ENCODE results near the gene CYB561D2. TPM values are rescaled to one million over a fixed set of nuclear protein-coding genes. Genes with fewer than 3 reads are reported as not detected.

CYB561D2 gene
- total RNA-seq, 2 experiments from 2014 or later = 42.5 to 43.6 TPM

- ChIA-PET POLR2A (interaction anchor here (0.8 to 3.8 kb wide), 5 partner anchors 11 to 31 kb away, joined by 4 to 20 read pairs (median 4); partner anchors contain the start of genes HYAL3, IFRD2 and NAA80), CTCF (interaction anchor here (0.5 to 7.4 kb wide), 21 partner anchors 8 to 1931 kb away, joined by 3 to 113 read pairs (median 7); partner anchors contain the start of genes HYAL1, HYAL3, IFRD2 and LSMEM2)
- no peak overlapping the region for H3K4me3 Mint-ChIP-seq
- H3K27ac Mint-ChIP-seq = peak overlapping the region; percentile 43
- H3K36me3 Mint-ChIP-seq (ENCODE audit: low read depth) = peaks cover 21% of the 10 kb centered on the region
- ATAC-seq (no peak), DNase-seq (no peak)
- H3K27me3 Mint-ChIP-seq (ENCODE audit: low read depth) = no peaks in the 10 kb centered on the region
- no peaks in the 10 kb centered on the region for H3K9me3 Mint-ChIP-seq (ENCODE audit: insufficient read depth)
- H3K4me1 Mint-ChIP-seq (ENCODE audit: low read depth) = peaks cover 46% of the 10 kb centered on the region
Measured at GRCh38 chr3:50323614-50324199, 27.0 kb upstream of the CYB561D2 start.

- Mint-ChIP-seq H3K9me3 (ENCODE audit: insufficient read depth) (no peaks in the 10 kb centered on the region), H3K36me3 (ENCODE audit: low read depth) (peaks cover 21% of the 10 kb centered on the region), H3K4me3 (no peak overlapping the region), H3K4me1 (ENCODE audit: low read depth) (peaks cover 46% of the 10 kb centered on the region), H3K27ac (peak overlapping the region; percentile 24), H3K27me3 (ENCODE audit: low read depth) (no peaks in the 10 kb centered on the region)
- ChIA-PET CTCF (interaction anchor here (0.5 to 7.4 kb wide), 21 partner anchors 9 to 1930 kb away, joined by 3 to 113 read pairs (median 7); partner anchors contain the start of genes HYAL1, HYAL3, IFRD2 and LSMEM2), POLR2A (interaction anchor here (0.6 to 3.8 kb wide), 5 partner anchors 10 to 32 kb away, joined by 3 to 20 read pairs (median 4); partner anchors contain the start of genes HYAL3, IFRD2 and NAA80)
- ATAC-seq (peak; percentile 27), DNase-seq (peak; percentile 77)
Measured at GRCh38 chr3:50324351-50325112, 26.1 kb upstream of the CYB561D2 start.

DNA sequence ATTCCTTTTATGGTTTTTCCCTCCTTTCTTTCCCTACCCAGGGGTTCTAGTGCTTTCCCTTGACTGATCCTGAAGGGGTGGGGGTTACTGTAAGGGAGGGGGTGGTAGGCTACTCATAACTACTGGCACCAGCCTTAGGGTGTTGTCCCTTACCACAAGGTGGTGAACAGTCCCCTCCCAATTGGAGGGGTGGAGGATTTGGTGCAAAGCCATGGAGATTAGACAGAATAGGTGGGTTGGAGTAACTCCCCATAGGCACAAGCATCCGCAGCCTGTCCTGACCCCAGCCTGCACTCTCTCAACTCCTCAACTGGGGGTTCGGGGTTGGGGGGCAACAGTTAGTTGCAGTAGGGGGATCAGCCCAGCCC, 25.6 kb upstream of the CYB561D2 start:
- DNase-seq (no peak), ATAC-seq (no peak)
- Mint-ChIP-seq H3K4me1 (ENCODE audit: low read depth) (peaks cover 43% of the 10 kb centered on the region), H3K27me3 (ENCODE audit: low read depth) (no peaks in the 10 kb centered on the region), H3K9me3 (ENCODE audit: insufficient read depth) (no peaks in the 10 kb centered on the region), H3K27ac (no peak overlapping the region), H3K36me3 (ENCODE audit: low read depth) (peaks cover 25% of the 10 kb centered on the region), H3K4me3 (no peak overlapping the region)
- CTCF ChIA-PET = interaction anchor here (1.3 to 7.4 kb wide), 10 partner anchors 9 to 95 kb away, joined by 5 to 113 read pairs (median 10); partner anchors contain the start of genes HYAL1, HYAL3, IFRD2 and NAA80
- POLR2A ChIA-PET = no interaction called here

DNA sequence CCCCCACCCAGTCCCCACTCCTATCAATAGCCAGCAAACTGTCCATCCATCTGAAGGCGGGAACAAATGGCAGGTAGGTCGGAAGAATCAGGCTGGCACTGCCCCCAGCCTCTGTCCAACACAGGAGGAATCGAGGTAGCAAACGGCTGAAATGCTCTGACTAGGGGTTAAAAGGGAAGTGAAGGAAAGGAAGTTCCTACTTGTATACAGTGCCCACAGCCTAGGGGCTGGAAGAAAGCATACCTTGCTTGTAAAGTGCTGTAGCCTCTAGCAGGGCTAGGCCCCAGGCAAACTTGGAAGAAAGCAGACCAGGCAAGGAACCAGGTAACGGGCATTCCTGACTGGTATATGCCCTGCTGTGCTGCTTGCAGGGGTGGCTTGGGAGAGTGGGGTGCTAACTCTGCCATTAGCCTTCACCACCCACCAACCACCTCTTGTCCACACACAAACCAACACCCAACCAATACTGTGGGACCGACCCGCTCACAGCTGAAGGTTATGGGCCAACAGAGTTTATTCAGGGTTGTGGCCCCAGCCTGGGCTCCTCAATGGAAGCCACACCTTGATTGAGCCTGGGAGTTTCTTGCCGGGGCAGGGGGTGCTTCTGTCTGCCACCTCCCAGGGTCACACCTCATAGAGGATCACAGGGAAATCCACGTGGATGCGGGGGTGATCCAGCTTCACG, 25.0 kb upstream of the CYB561D2 start:
- no peak overlapping the region for H3K27ac Mint-ChIP-seq
- ChIA-PET CTCF (interaction anchor here (1.1 to 7.4 kb wide), 7 partner anchors 9 to 132 kb away, joined by 3 to 113 read pairs (median 11); partner anchors contain the start of genes HYAL1, HYAL3, IFRD2 and NAA80), POLR2A (interaction anchor here (0.6 kb wide), 1 partner anchor 69 kb away, joined by 3 read pairs; no protein-coding TSS in a partner anchor)
- no peak for ATAC-seq
- H3K4me3 Mint-ChIP-seq = no peak overlapping the region
- peaks cover 38% of the 10 kb centered on the region for H3K4me1 Mint-ChIP-seq (ENCODE audit: low read depth)
- no peaks in the 10 kb centered on the region for H3K9me3 Mint-ChIP-seq (ENCODE audit: insufficient read depth)
- H3K36me3 Mint-ChIP-seq (ENCODE audit: low read depth) = peaks cover 29% of the 10 kb centered on the region
- no peak for DNase-seq
- H3K27me3 Mint-ChIP-seq (ENCODE audit: low read depth) = no peaks in the 10 kb centered on the region

- Mint-ChIP-seq H3K36me3 (ENCODE audit: low read depth) (peaks cover 35% of the 10 kb centered on the region), H3K4me1 (ENCODE audit: low read depth) (peaks cover 37% of the 10 kb centered on the region), H3K4me3 (peak overlapping the region; percentile 18), H3K9me3 (ENCODE audit: insufficient read depth) (no peaks in the 10 kb centered on the region), H3K27ac (no peak overlapping the region), H3K27me3 (ENCODE audit: low read depth) (no peaks in the 10 kb centered on the region)
- ChIA-PET POLR2A (no interaction called here), CTCF (interaction anchor here (1.1 to 1.4 kb wide), 2 partner anchors 27 to 132 kb away, joined by 3 to 6 read pairs; partner anchors contain the start of genes HYAL3 and NAA80)
- ATAC-seq (no peak), DNase-seq (no peak)
Measured at GRCh38 chr3:50326182-50326541, 24.5 kb upstream of the CYB561D2 start.

GRCh38 chr3:50327129-50327528, 23.5 kb upstream of the CYB561D2 start:
- Mint-ChIP-seq H3K4me3 (peak overlapping the region; percentile 87), H3K36me3 (ENCODE audit: low read depth) (peaks cover 43% of the 10 kb centered on the region), H3K9me3 (ENCODE audit: insufficient read depth) (no peaks in the 10 kb centered on the region), H3K27ac (peak overlapping the region; percentile 83), H3K27me3 (ENCODE audit: low read depth) (no peaks in the 10 kb centered on the region), H3K4me1 (ENCODE audit: low read depth) (peaks cover 41% of the 10 kb centered on the region)
- DNase-seq (no peak), ATAC-seq (no peak)
- POLR2A ChIA-PET = interaction anchor here (0.8 to 3.1 kb wide), 6 partner anchors 9 to 81 kb away, joined by 3 to 40 read pairs (median 8); partner anchors contain the start of genes HYAL3, NAA80 and RASSF1
- CTCF ChIA-PET = interaction anchor here (0.8 to 2.9 kb wide), 5 partner anchors 8 to 133 kb away, joined by 3 to 22 read pairs (median 6); partner anchors contain the start of genes HYAL3 and NAA80

DNA sequence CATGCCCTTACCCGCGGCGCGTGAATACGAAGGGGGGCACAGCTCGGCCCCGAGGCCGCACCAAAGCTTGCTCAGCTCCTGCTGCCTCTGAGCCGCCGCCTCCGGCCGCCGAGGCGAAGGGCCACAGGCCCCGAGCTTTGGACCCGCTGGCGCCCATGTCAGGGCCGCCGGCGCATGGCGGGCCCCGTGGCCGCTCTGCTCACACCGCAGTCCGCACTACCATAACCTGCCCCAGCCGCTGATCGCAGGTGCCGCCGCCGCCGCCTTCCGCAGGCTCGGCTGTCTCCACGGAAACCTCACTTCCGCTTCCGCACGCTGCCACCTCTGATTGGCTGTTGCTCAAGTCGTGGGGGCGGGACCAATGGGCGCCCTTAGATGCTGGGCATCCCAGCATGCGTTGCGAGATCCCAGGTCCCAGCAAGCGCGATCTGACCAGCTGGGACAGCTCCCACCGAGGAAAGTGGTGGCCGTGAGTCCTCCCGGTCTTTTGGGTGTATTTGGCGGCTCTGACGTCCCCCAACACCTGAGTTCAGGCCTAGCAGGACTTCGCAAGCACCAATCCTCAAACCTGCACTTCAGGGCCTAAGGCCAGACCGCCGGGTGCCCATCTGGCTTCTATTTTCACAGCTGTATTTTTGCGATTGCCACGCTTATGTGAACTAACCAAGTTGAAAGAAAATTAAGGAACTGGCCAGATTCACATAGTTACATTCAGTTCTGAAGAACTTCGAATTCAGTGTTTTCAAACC, 22.5 kb upstream of the CYB561D2 start, which contains the start of gene TUSC2:
Gene TUSC2 (minus strand): TSS at position 281 of the 749 bp plus-strand sequence. CDS start 124 bp downstream, at position 157.
- Mint-ChIP-seq H3K9me3 (ENCODE audit: insufficient read depth) (no peaks in the 10 kb centered on the region), H3K36me3 (ENCODE audit: low read depth) (peaks cover 51% of the 10 kb centered on the region), H3K4me1 (ENCODE audit: low read depth) (peaks cover 42% of the 10 kb centered on the region), H3K27ac (peak within 1 kb of the TSS; percentile 89), H3K4me3 (peak within 1 kb of the TSS; percentile 87), H3K27me3 (ENCODE audit: low read depth) (no peaks in the 10 kb centered on the region)
- CTCF ChIA-PET = interaction anchor here (0.8 to 2.9 kb wide), 5 partner anchors 9 to 81 kb away, joined by 3 to 22 read pairs (median 5); no protein-coding TSS in a partner anchor
- DNase-seq = peak; percentile 97
- POLR2A ChIA-PET = interaction anchor here (0.9 to 3.1 kb wide), 5 partner anchors 9 to 82 kb away, joined by 3 to 40 read pairs (median 10); partner anchors contain the start of genes HYAL3, NAA80 and RASSF1
- peak; percentile 91 for ATAC-seq

DNA sequence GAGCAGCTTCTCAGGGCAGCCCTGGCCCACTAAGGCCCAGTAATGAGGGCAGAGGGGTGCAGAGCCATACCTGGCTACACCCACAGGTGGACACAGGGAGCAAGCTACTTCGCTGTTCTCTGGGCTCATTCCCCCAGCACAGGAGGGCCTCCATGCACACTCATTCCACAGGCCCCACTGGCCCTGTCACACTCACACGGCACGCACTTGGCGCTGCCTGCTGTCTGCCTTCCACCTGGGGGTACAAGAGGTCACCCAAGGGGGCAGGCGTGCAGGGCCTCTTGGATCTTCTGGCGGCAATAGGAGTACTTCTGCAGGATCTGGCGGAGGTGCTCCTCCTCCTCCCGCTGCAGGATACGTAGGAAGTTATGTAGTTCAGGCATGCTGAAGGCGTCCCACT, 20.3 kb upstream of the CYB561D2 start:
- Mint-ChIP-seq H3K27me3 (ENCODE audit: low read depth) (no peaks in the 10 kb centered on the region), H3K4me3 (no peak overlapping the region), H3K27ac (peak overlapping the region; percentile 46), H3K4me1 (ENCODE audit: low read depth) (peaks cover 52% of the 10 kb centered on the region), H3K9me3 (ENCODE audit: insufficient read depth) (no peaks in the 10 kb centered on the region), H3K36me3 (ENCODE audit: low read depth) (peaks cover 66% of the 10 kb centered on the region)
- no peak for DNase-seq
- ChIA-PET POLR2A (interaction anchor here (1.1 to 3.1 kb wide), 3 partner anchors 7 to 11 kb away, joined by 3 to 40 read pairs (median 5); partner anchors contain the start of gene RASSF1), CTCF (no interaction called here)
- no peak for ATAC-seq

DNA sequence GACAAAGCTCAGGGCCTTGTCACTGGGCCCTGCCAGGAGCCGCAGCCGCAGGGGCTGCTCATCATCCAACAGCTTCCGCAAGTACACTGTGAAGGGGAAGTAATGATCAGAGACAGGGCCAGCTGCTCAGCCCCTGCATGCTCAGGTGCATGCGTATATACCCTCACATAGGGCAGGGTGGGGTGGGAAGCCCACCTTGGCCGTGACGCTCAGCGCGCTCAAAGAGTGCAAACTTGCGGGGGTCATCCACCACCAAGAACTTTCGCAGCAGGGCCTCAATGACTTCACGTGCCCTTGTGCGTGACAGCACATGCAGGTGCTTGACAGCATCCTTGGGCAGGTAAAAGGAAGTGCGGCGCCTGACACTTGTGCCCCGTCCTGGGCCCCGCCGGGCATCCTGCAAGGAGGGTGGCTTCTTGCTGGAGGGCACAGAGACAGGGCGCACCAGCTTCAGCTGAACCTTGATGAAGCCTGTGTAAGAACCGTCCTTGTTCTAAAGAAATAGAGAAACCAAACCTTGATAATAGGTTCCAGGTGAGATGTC, 19.2 kb upstream of the CYB561D2 start:
- H3K36me3 Mint-ChIP-seq (ENCODE audit: low read depth) = peaks cover 74% of the 10 kb centered on the region
- peaks cover 60% of the 10 kb centered on the region for H3K4me1 Mint-ChIP-seq (ENCODE audit: low read depth)
- no peaks in the 10 kb centered on the region for H3K9me3 Mint-ChIP-seq (ENCODE audit: insufficient read depth)
- peak overlapping the region; percentile 43 for H3K27ac Mint-ChIP-seq
- POLR2A ChIA-PET = interaction anchor here (1.3 kb wide), 1 partner anchor 9 kb away, joined by 5 read pairs; the partner anchor contains the start of gene RASSF1
- H3K4me3 Mint-ChIP-seq = no peak overlapping the region
- CTCF ChIA-PET = no interaction called here
- no peaks in the 10 kb centered on the region for H3K27me3 Mint-ChIP-seq (ENCODE audit: low read depth)
- ATAC-seq = no peak
- DNase-seq = no peak

GRCh38 chr3:50333744-50334328, 16.8 kb upstream of the CYB561D2 start:
- Mint-ChIP-seq H3K4me1 (ENCODE audit: low read depth) (peaks cover 47% of the 10 kb centered on the region), H3K27me3 (ENCODE audit: low read depth) (no peaks in the 10 kb centered on the region), H3K36me3 (ENCODE audit: low read depth) (peaks cover 88% of the 10 kb centered on the region), H3K4me3 (peak overlapping the region; percentile 92), H3K27ac (peak overlapping the region; percentile 86), H3K9me3 (ENCODE audit: insufficient read depth) (no peaks in the 10 kb centered on the region)
- POLR2A ChIA-PET = interaction anchor here (1.4 kb wide), 1 partner anchor 15 kb away, joined by 4 read pairs; no protein-coding TSS in a partner anchor
- DNase-seq = no peak
- no peak for ATAC-seq
- CTCF ChIA-PET = interaction anchor here (0.8 to 2.3 kb wide), 2 partner anchors 9 to 87 kb away, joined by 3 to 11 read pairs; no protein-coding TSS in a partner anchor

All from activated CD8-positive, alpha-beta T cell treated with anti-CD3 and anti-CD28 coated beads, Interleukin-2, amount 10 ng/mL, durations not matched to agents 7 days and 5 days (primary cell).